Measurements from ENCODE around the gene BBS7.

The BBS7 gene

DNA sequence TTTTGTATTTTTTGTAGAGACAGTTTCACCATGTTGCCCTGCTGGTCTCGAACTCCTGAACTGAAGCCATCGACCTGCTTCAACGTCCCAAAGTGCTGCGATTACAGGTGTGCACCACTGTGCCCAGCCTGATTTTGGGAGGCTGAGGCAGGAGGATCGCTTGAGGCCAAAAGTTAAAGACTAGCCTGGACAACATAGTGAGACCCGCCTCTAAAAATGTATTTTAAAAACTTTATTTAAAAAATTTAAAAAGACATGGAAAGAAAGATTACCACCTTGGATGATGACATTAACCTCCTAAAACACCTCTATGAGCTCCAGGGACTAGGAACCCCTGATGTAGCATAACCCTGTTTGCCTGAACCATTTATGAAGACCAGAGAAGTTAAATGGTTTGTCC is 5.8 kb upstream of the BBS7 start:
- no peaks in the 10 kb centered on the region for H3K36me3 ChIP-seq
- TF ChIP-seq, protein P1, sequence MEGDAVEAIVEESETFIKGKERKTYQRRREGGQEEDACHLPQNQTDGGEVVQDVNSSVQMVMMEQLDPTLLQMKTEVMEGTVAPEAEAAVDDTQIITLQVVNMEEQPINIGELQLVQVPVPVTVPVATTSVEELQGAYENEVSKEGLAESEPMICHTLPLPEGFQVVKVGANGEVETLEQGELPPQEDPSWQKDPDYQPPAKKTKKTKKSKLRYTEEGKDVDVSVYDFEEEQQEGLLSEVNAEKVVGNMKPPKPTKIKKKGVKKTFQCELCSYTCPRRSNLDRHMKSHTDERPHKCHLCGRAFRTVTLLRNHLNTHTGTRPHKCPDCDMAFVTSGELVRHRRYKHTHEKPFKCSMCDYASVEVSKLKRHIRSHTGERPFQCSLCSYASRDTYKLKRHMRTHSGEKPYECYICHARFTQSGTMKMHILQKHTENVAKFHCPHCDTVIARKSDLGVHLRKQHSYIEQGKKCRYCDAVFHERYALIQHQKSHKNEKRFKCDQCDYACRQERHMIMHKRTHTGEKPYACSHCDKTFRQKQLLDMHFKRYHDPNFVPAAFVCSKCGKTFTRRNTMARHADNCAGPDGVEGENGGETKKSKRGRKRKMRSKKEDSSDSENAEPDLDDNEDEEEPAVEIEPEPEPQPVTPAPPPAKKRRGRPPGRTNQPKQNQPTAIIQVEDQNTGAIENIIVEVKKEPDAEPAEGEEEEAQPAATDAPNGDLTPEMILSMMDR (IDR thresholded peaks at IDR 0.05; ENCODE audit: low read depth, low read length), result no peak
- no peak overlapping the region for H3K4me3 ChIP-seq (ENCODE audit: low read depth, low read length)
- DNase-seq, result no peak
- H3K27ac ChIP-seq, result no peak overlapping the region
- H3K9me3 ChIP-seq (ENCODE audit: severe bottlenecking), result no peaks in the 10 kb centered on the region
- no peaks in the 10 kb centered on the region for H3K27me3 ChIP-seq (ENCODE audit: insufficient read depth, low read depth, severe bottlenecking)

DNA sequence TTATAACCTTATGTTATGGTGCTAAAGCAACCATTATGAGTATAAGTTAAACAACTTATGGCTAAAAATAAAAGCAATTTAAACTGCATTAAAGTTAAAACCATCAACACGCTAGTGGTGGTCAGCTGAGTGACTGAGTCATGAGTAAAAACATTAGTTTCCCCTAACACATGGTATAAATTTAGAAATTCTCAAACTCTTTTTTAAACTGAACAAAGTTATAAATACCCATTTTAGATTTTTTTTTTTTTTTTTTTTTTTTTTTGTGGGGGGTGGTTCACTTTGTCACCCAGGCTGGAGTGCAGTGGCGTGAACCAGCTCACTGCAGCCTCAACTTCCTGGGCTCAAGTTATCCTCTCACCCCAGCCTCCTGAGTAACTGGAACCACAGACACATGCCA is 5.4 kb upstream of the BBS7 start:
- Histone ChIP-seq H3K27me3 (ENCODE audit: insufficient read depth, low read depth, severe bottlenecking) (no peaks in the 10 kb centered on the region), H3K9me3 (ENCODE audit: severe bottlenecking) (no peaks in the 10 kb centered on the region), H3K27ac (no peak overlapping the region), H3K4me3 (ENCODE audit: low read depth, low read length) (no peak overlapping the region), H3K36me3 (no peaks in the 10 kb centered on the region)
- no peak for DNase-seq
- TF ChIP-seq, protein P1 (IDR thresholded peaks at IDR 0.05; ENCODE audit: low read depth, low read length), result no peak

DNA sequence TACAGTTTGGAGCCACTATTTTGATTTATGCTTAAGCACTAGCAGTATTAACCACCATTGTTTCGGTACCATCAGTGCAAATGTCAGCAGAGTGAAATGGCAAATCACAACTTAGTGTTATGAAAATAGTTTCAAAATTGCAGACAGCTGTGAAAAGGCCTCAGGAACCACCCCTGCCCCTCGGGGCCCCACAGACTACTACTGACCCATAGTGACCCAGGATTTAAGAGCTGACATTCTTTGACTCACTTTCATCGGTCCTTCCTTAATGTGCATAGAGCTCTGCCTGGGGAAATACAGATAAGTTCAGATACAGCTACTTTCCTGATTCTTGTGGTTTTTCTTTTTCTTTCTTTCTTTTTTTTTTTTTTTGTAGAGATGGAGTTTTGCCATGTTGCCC is 3.3 kb upstream of the BBS7 start:
- H3K4me3 ChIP-seq (ENCODE audit: low read depth, low read length), result no peak overlapping the region
- H3K9me3 ChIP-seq (ENCODE audit: severe bottlenecking), result no peaks in the 10 kb centered on the region
- H3K27me3 ChIP-seq (ENCODE audit: insufficient read depth, low read depth, severe bottlenecking), result no peaks in the 10 kb centered on the region
- TF ChIP-seq, protein P1 (IDR thresholded peaks at IDR 0.05; ENCODE audit: low read depth, low read length), result no peak
- no peaks in the 10 kb centered on the region for H3K36me3 ChIP-seq
- DNase-seq, result no peak
- no peak overlapping the region for H3K27ac ChIP-seq

DNA sequence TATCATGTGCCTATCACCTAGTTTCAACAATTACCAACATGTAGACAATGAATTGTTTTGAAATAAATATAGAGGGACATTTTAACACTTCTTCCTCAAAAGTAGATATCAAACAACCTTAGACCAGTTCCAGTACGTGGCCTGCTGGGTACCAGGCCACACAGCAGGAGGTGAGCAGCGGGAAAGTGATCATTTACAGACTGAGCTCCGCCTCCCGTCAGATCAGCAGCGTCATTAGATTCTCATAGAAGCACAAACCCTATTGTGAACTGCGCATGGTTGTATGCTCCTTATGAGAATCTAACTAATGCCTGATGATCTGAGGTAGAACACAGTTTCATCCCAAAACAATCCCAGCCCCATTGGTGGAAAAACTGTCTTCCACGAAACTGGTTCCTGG is 6.5 kb downstream of the BBS7 start:
- H3K36me3 ChIP-seq, result peaks cover 52% of the 10 kb centered on the region
- no peak for DNase-seq

DNA sequence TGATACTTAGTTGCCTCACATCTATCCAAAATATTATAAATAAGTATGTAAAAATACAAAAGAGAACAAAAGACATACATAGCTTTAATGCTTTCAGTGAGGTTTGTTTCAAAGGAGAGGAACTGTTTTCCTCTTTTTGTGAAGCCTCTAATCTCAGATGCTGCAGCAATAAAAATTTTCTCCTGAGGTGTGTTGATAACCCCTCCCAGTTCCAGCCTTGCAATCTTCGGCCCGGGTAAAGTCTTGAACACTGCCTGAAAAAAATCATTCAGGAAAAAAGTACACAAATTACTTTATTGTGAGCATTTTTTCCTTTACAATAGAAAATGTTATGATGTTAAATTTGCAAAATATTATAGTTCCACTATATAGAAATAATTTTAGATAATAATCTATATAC is 8.8 kb downstream of the BBS7 start:
- TF ChIP-seq, protein P1 (IDR thresholded peaks at IDR 0.05; ENCODE audit: low read depth, low read length), result no peak
- peaks cover 45% of the 10 kb centered on the region for H3K36me3 ChIP-seq
- no peak overlapping the region for H3K27ac ChIP-seq
- DNase-seq, result no peak
- H3K9me3 ChIP-seq (ENCODE audit: severe bottlenecking), result no peaks in the 10 kb centered on the region
- H3K27me3 ChIP-seq (ENCODE audit: insufficient read depth, low read depth, severe bottlenecking), result no peaks in the 10 kb centered on the region
- H3K4me3 ChIP-seq (ENCODE audit: low read depth, low read length), result no peak overlapping the region

More for the DNA sequence above, 6.5 kb downstream of the BBS7 start:
- Histone ChIP-seq H3K9me3 (ENCODE audit: severe bottlenecking) (no peaks in the 10 kb centered on the region), H3K27ac (no peak overlapping the region), H3K4me3 (ENCODE audit: low read depth, low read length) (no peak overlapping the region), H3K27me3 (ENCODE audit: insufficient read depth, low read depth, severe bottlenecking) (no peaks in the 10 kb centered on the region)
- TF ChIP-seq, protein P1 (IDR thresholded peaks at IDR 0.05; ENCODE audit: low read depth, low read length), result no peak

DNA sequence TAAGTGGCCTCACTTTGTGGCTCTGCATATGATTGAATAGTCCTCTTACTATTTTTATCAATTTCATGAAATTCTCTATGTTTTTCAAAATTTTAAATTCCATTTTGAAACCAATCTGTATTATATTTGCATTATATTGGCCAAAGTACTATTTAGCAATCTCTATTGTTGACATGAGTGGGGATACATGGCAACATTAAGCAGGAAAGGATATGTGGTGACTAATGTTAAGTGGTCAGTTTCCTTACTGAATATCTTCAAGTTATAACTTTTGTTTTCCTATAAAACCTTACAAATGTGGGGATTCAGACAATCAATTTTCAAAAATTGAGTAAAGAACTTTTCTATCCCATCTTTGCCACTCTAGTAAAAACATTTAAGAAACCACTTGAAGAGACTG is 10.2 kb downstream of the BBS7 start:
- Histone ChIP-seq H3K36me3 (peaks cover 35% of the 10 kb centered on the region), H3K27ac (no peak overlapping the region), H3K27me3 (ENCODE audit: insufficient read depth, low read depth, severe bottlenecking) (no peaks in the 10 kb centered on the region), H3K9me3 (ENCODE audit: severe bottlenecking) (no peaks in the 10 kb centered on the region), H3K4me3 (ENCODE audit: low read depth, low read length) (no peak overlapping the region)
- TF ChIP-seq, protein P1 (IDR thresholded peaks at IDR 0.05; ENCODE audit: low read depth, low read length), result no peak
- no peak for DNase-seq
